Measurements from ENCODE around the gene OPTC. TPM values are rescaled to one million over a fixed set of nuclear protein-coding genes. Genes with fewer than 3 reads are reported as not detected.

The OPTC gene
- total RNA-seq, 1 donor from 2014 or later: not detected

DNA sequence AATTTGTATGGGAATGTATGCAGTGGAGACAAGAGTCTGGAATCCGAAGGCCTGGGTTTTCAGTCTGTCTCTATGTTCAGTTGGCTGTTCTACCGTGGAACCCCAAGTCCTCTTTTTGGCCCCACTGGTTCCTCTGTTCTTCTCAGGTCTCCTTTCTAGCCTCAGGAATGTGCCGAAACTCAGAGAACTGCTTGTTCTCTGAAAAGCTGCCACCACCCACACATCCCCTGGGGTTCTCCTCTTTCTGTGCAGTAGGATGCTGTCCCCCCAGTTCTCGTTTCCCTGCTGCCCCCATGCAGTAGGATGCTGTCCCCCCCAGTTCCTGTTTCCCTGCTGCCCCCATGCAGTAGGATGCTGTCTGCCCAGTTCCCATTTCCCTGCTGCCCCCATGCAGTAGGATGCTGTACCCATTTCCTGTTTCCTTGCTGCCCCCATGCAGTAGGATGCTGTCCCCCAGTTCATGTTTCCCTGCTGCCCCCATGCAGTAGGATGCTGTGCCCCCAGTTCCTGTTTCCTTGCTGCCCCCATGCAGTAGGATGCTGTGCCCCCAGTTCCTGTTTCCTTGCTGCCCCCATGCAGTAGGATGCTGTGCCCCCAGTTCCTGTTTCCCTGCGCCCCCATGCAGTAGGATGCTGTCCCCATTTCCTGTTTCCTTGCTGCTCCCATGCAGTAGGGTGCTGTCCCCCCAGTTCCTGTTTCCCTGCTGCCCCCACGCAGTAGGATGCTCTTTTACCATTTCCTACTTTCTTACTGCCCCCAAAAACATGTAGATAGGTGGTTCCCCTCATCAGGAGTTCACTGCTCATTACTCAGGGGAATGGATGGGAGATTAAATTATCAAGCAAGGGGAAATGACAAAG lies 35.3 kb downstream of the OPTC start:
- Mint-ChIP-seq H3K36me3 (ENCODE audit: unreplicated experiment) (no peaks in the 10 kb centered on the region), H3K4me1 (ENCODE audit: unreplicated experiment) (peaks cover 40% of the 10 kb centered on the region), H3K9me3 (ENCODE audit: unreplicated experiment) (no peaks in the 10 kb centered on the region), H3K4me3 (ENCODE audit: unreplicated experiment) (no peak overlapping the region), H3K27ac (ENCODE audit: unreplicated experiment) (no peak overlapping the region), H3K27me3 (ENCODE audit: unreplicated experiment) (no peaks in the 10 kb centered on the region)
- DNase-seq (ENCODE audit: extremely low spot score, unreplicated experiment): no peak
- TF ChIP-seq, protein P1, sequence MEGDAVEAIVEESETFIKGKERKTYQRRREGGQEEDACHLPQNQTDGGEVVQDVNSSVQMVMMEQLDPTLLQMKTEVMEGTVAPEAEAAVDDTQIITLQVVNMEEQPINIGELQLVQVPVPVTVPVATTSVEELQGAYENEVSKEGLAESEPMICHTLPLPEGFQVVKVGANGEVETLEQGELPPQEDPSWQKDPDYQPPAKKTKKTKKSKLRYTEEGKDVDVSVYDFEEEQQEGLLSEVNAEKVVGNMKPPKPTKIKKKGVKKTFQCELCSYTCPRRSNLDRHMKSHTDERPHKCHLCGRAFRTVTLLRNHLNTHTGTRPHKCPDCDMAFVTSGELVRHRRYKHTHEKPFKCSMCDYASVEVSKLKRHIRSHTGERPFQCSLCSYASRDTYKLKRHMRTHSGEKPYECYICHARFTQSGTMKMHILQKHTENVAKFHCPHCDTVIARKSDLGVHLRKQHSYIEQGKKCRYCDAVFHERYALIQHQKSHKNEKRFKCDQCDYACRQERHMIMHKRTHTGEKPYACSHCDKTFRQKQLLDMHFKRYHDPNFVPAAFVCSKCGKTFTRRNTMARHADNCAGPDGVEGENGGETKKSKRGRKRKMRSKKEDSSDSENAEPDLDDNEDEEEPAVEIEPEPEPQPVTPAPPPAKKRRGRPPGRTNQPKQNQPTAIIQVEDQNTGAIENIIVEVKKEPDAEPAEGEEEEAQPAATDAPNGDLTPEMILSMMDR (IDR thresholded peaks at IDR 0.05): no peak

DNA sequence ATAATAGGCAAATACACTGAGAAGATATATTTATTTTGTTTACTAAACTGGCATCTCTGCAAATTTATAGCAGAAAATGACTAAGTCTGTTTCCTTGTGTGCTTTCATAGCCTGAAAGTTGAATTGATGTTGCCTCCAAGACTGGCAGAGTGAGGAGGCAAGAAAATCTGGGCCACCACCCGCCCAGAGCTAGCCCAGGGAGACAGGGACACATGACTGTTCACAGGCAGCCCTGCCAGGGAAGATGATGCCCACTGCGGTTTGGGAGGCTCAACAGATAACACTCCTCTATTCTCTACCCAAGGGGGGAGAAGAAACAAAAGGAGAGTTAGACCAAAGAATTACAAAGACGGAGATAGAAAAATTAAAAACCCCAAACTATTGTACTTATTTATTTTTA lies 37.1 kb downstream of the OPTC start:
- Mint-ChIP-seq H3K9me3 (ENCODE audit: unreplicated experiment) (no peaks in the 10 kb centered on the region), H3K36me3 (ENCODE audit: unreplicated experiment) (no peaks in the 10 kb centered on the region), H3K27me3 (ENCODE audit: unreplicated experiment) (no peaks in the 10 kb centered on the region), H3K4me1 (ENCODE audit: unreplicated experiment) (peaks cover 34% of the 10 kb centered on the region), H3K4me3 (ENCODE audit: unreplicated experiment) (no peak overlapping the region), H3K27ac (ENCODE audit: unreplicated experiment) (no peak overlapping the region)
- TF ChIP-seq, protein P1 (IDR thresholded peaks at IDR 0.05): no peak
- DNase-seq (ENCODE audit: extremely low spot score, unreplicated experiment): no peak

DNA sequence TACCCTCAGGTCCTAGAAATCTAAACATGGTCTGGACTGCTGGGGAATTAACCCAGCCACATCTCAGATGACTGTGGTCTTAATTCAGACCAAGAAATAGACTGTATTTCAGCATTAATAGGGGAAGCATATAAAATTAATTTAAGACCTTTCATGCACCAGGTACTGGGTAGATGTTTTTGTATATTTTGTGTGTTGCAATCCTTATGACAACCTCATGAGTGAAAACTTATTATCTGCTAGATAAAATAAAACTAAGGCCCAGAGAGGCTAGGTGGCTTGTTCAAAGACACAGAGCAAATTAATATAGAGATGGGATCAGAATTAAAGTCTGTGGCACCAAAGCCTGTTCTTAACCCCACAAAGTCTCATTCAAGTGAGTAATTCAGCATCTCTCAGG lies 40.1 kb downstream of the OPTC start:
- Mint-ChIP-seq H3K27me3 (ENCODE audit: unreplicated experiment) (no peaks in the 10 kb centered on the region), H3K27ac (ENCODE audit: unreplicated experiment) (no peak overlapping the region), H3K9me3 (ENCODE audit: unreplicated experiment) (no peaks in the 10 kb centered on the region), H3K4me3 (ENCODE audit: unreplicated experiment) (no peak overlapping the region), H3K36me3 (ENCODE audit: unreplicated experiment) (no peaks in the 10 kb centered on the region), H3K4me1 (ENCODE audit: unreplicated experiment) (peaks cover 13% of the 10 kb centered on the region)
- no peak for DNase-seq (ENCODE audit: extremely low spot score, unreplicated experiment)
- TF ChIP-seq, protein P1 (IDR thresholded peaks at IDR 0.05): no peak

DNA sequence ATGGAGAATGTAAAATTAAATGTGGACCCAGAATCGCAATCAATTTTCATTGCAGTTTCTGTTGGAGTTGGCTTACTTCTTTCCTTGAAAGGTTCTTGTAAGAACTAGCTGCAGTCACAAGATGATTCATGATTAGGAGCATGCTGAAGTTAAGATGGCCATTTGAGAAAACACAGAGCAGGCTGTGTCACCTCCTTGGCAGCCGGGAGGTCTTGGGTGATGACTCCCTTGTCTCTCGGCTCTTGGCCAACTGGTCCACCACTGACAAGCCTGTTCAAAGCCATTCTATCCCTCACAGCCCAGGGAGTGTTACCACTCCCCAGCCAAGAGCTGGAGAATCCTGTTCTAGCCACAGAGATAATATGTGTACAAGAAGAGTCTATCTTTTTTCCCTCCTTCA lies 40.6 kb downstream of the OPTC start:
- H3K4me1 Mint-ChIP-seq (ENCODE audit: unreplicated experiment): peaks cover 13% of the 10 kb centered on the region
- H3K4me3 Mint-ChIP-seq (ENCODE audit: unreplicated experiment): no peak overlapping the region
- no peaks in the 10 kb centered on the region for H3K9me3 Mint-ChIP-seq (ENCODE audit: unreplicated experiment)
- no peaks in the 10 kb centered on the region for H3K27me3 Mint-ChIP-seq (ENCODE audit: unreplicated experiment)
- no peak for DNase-seq (ENCODE audit: extremely low spot score, unreplicated experiment)
- TF ChIP-seq, protein P1 (IDR thresholded peaks at IDR 0.05): no peak
- H3K36me3 Mint-ChIP-seq (ENCODE audit: unreplicated experiment): no peaks in the 10 kb centered on the region
- H3K27ac Mint-ChIP-seq (ENCODE audit: unreplicated experiment): peak overlapping the region; percentile 64

DNA sequence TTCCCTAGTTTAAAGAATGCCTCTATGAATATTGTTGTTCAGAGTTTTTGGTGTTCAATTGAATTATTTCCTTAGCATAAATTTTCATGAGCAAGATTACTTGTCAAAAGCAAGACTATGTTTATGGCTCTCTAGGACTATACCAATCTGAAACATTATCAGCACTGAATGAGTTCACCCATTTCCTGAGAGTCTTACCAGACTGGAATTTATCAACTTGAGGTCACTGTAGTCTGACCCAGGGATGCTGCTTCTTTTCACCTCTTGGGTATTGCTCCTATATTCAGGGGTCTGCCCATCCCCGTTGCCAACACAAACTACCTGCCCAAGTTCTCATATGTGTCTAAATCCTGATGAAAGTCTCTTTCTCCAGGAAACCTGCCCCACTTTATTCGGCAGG lies 42.6 kb downstream of the OPTC start:
- Mint-ChIP-seq H3K4me1 (ENCODE audit: unreplicated experiment) (peaks cover 13% of the 10 kb centered on the region), H3K27ac (ENCODE audit: unreplicated experiment) (no peak overlapping the region), H3K36me3 (ENCODE audit: unreplicated experiment) (no peaks in the 10 kb centered on the region), H3K4me3 (ENCODE audit: unreplicated experiment) (no peak overlapping the region), H3K27me3 (ENCODE audit: unreplicated experiment) (no peaks in the 10 kb centered on the region), H3K9me3 (ENCODE audit: unreplicated experiment) (no peaks in the 10 kb centered on the region)
- no peak for DNase-seq (ENCODE audit: extremely low spot score, unreplicated experiment)
- TF ChIP-seq, protein P1 (IDR thresholded peaks at IDR 0.05): no peak
